ENCODE results near the gene TMEM30A. TPM values are rescaled to one million over a fixed set of nuclear protein-coding genes. Genes with fewer than 3 reads are reported as not detected.

TMEM30A gene
- total RNA-seq, 1 experiment from 2014 or later, result 130 TPM

DNA sequence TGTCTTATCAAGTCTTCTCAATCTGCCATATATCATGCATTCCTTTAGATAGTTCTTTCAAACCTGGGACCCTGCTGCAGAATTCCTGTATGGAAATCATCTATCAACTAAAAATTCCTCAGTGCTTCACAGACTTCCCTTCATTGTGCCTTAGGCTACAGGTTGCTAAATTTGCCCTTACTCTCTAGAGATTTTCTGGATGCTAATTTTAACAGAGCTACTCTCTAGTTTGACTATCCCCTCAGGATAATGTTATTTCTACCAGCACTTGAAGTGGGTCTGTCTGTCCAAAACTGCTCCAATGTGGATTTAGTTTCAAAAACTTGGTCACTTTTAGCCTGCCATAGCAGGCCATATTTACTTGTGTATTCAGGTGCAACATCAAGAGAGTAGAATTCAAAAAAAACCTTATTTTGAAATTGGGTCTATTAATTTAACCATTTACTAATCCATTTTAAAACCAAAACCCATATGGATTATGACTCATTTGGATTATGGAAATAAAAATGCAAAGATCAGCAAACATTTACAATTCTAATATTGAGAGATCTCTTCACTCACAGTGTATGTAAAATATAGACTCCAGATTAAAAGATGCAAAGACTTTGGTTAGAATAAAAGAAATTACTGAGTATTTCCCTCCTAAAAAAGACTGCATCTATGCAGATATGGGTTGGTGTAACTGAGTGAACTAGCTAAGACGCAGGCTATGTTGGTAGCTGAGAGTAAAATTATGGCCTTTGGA lies 27.1 kb downstream of the TMEM30A start:
- DNase-seq (ENCODE audit: low read depth, low spot score), result no peak
- Histone ChIP-seq H3K36me3 (ENCODE audit: control insufficient read depth, insufficient read depth, low read length) (peaks cover 20% of the 10 kb centered on the region), H3K27ac (ENCODE audit: low read length) (no peak overlapping the region), H3K4me3 (ENCODE audit: low read depth in 2 of 2, low read length in 2 of 2) (no peak overlapping the region), H3K9me3 (ENCODE audit: control insufficient read depth, insufficient read depth, low read depth, low read length) (no peaks in the 10 kb centered on the region), H3K27me3 (ENCODE audit: control insufficient read depth, insufficient read depth, low read length) (no peaks in the 10 kb centered on the region), H3K4me1 (ENCODE audit: control insufficient read depth, insufficient read depth, low read length) (no peaks in the 10 kb centered on the region)
- ChIA-PET POLR2A (interaction anchor here (0.6 kb wide), 1 partner anchor 1737 kb away, joined by 3 read pairs; no protein-coding TSS in a partner anchor), CTCF (no interaction called here)
- TF ChIP-seq, protein P1, sequence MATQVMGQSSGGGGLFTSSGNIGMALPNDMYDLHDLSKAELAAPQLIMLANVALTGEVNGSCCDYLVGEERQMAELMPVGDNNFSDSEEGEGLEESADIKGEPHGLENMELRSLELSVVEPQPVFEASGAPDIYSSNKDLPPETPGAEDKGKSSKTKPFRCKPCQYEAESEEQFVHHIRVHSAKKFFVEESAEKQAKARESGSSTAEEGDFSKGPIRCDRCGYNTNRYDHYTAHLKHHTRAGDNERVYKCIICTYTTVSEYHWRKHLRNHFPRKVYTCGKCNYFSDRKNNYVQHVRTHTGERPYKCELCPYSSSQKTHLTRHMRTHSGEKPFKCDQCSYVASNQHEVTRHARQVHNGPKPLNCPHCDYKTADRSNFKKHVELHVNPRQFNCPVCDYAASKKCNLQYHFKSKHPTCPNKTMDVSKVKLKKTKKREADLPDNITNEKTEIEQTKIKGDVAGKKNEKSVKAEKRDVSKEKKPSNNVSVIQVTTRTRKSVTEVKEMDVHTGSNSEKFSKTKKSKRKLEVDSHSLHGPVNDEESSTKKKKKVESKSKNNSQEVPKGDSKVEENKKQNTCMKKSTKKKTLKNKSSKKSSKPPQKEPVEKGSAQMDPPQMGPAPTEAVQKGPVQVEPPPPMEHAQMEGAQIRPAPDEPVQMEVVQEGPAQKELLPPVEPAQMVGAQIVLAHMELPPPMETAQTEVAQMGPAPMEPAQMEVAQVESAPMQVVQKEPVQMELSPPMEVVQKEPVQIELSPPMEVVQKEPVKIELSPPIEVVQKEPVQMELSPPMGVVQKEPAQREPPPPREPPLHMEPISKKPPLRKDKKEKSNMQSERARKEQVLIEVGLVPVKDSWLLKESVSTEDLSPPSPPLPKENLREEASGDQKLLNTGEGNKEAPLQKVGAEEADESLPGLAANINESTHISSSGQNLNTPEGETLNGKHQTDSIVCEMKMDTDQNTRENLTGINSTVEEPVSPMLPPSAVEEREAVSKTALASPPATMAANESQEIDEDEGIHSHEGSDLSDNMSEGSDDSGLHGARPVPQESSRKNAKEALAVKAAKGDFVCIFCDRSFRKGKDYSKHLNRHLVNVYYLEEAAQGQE (IDR thresholded peaks at IDR 0.05; ENCODE audit: insufficient read depth in 1 of 2, low read depth in 2 of 2, low read length in 1 of 2), result no peak
- TF ChIP-seq TCF7L2 (IDR thresholded peaks at IDR 0.05; ENCODE audit: low read depth, low read length) (no peak), SIN3A (IDR thresholded peaks at IDR 0.05; ENCODE audit: borderline replicate concordance, insufficient read depth, low read depth, low read length) (no peak), POLR2AphosphoS5 (IDR thresholded peaks at IDR 0.05; ENCODE audit: low read depth, low read length) (no peak)
- TF ChIP-seq, protein P2, sequence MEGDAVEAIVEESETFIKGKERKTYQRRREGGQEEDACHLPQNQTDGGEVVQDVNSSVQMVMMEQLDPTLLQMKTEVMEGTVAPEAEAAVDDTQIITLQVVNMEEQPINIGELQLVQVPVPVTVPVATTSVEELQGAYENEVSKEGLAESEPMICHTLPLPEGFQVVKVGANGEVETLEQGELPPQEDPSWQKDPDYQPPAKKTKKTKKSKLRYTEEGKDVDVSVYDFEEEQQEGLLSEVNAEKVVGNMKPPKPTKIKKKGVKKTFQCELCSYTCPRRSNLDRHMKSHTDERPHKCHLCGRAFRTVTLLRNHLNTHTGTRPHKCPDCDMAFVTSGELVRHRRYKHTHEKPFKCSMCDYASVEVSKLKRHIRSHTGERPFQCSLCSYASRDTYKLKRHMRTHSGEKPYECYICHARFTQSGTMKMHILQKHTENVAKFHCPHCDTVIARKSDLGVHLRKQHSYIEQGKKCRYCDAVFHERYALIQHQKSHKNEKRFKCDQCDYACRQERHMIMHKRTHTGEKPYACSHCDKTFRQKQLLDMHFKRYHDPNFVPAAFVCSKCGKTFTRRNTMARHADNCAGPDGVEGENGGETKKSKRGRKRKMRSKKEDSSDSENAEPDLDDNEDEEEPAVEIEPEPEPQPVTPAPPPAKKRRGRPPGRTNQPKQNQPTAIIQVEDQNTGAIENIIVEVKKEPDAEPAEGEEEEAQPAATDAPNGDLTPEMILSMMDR (IDR thresholded peaks at IDR 0.05), result no peak
- no TSS peak for BruUV-seq (replicated peaks)
- in situ Hi-C loops (cut with HindIII; ENCODE audit: low pct_unique_long_range_greater_than_20kb, low sequenced_read_pairs) (no loop called here), intact Hi-C loops (cut with micrococcal nuclease; ENCODE audit: unreplicated experiment) (no loop called here)
- no peak for ATAC-seq

DNA sequence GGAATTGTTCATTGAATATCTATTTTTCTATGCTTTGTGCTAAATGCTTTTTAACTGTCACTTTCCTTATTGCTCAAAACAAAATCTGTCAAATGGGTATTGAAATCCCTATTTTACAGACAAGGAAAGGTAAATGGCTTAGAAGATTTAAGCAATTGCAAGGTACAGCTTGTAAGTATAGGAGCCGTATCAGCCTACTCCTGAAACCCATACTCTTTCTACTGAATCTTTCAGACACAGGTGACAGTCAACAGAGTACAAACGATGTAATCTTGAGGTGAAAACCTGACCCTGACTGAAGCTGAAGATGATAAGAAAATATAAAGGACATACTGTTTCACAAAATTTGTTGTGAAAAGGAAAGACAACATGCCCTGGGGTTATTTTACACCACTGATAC lies 34.0 kb downstream of the TMEM30A start:
- CTCF ChIA-PET, result no interaction called here
- no peaks in the 10 kb centered on the region for H3K27me3 ChIP-seq (ENCODE audit: control insufficient read depth, insufficient read depth, low read length)
- in situ Hi-C loops (cut with HindIII; ENCODE audit: low pct_unique_long_range_greater_than_20kb, low sequenced_read_pairs), result no loop called here
- ATAC-seq (no peak), DNase-seq (ENCODE audit: low read depth, low spot score) (no peak)
- H3K27ac ChIP-seq (ENCODE audit: low read length), result no peak overlapping the region
- TF ChIP-seq, protein P2 (IDR thresholded peaks at IDR 0.05), result no peak
- no peak for TF ChIP-seq POLR2AphosphoS5 (IDR thresholded peaks at IDR 0.05; ENCODE audit: low read depth, low read length)
- TF ChIP-seq SIN3A (IDR thresholded peaks at IDR 0.05; ENCODE audit: borderline replicate concordance, insufficient read depth, low read depth, low read length), result no peak
- TF ChIP-seq, protein P1 (IDR thresholded peaks at IDR 0.05; ENCODE audit: insufficient read depth in 1 of 2, low read depth in 2 of 2, low read length in 1 of 2), result no peak
- TF ChIP-seq TCF7L2 (IDR thresholded peaks at IDR 0.05; ENCODE audit: low read depth, low read length), result no peak
- no TSS peak for BruUV-seq (replicated peaks)
- H3K4me1 ChIP-seq (ENCODE audit: control insufficient read depth, insufficient read depth, low read length), result no peaks in the 10 kb centered on the region
- intact Hi-C loops (cut with micrococcal nuclease; ENCODE audit: unreplicated experiment), result no loop called here
- H3K4me3 ChIP-seq (ENCODE audit: low read depth in 2 of 2, low read length in 2 of 2), result no peak overlapping the region
- POLR2A ChIA-PET, result no interaction called here
- H3K36me3 ChIP-seq (ENCODE audit: control insufficient read depth, insufficient read depth, low read length), result peaks cover 6% of the 10 kb centered on the region
- no peaks in the 10 kb centered on the region for H3K9me3 ChIP-seq (ENCODE audit: control insufficient read depth, insufficient read depth, low read depth, low read length)
